OCI-LY7 (cell line): ENCODE results near the gene GYG2. TPM values are rescaled to one million over a fixed set of nuclear protein-coding genes. Genes with fewer than 3 reads are reported as not detected.

ENCODE experiments used
- BruUV-seq: library from RNA; stranded (reverse); fragments of 400-500 nt; replicated peaks from 2 replicates; lab custom pipeline; 2021; lab: Mats Ljungman, UMichigan
- CTCF ChIA-PET: fragments of 300-600 bp; sonication (Branson Sonifier 250); formaldehyde crosslinking; loops from one replicate; lab custom pipeline; 2022; ENCODE audit warnings: antibody characterized with exemption; ENCODE audit not compliant: unreplicated experiment; lab: Charles Lee
- POLR2A ChIA-PET: fragments of 300-600 bp; sonication (Branson Sonifier 250); formaldehyde crosslinking; loops from one replicate; lab custom pipeline; 2022; ENCODE audit warnings: antibody characterized with exemption; lab: Charles Lee
- DNase-seq: peaks from one replicate; pipeline ENCODE4 v3.0.0-alpha.2; 2015; ENCODE audit warnings: low spot score
- H2AFZ ChIP-seq: fragments of 200-600 bp; sonication (generic), shearing (Covaris generic); 2 replicates; pipeline ENCODE4 v1.6.1; 2014; ENCODE audit warnings: mild to moderate bottlenecking, antibody characterized with exemption, low read length, moderate library complexity
- H3K27ac ChIP-seq: fragments of 200-600 bp; sonication (generic); 2 replicates; pipeline ENCODE4 v1.5.1; 2014; ENCODE audit warnings: mixed run types, low read depth, mild to moderate bottlenecking, moderate library complexity, low read length, inconsistent platforms; ENCODE audit not compliant: poor library complexity, severe bottlenecking
- H3K36me3 ChIP-seq: fragments of 200-600 bp; sonication (generic); 2 replicates; pipeline ENCODE4 v1.6.1; 2014; ENCODE audit warnings: mild to moderate bottlenecking, antibody characterized with exemption, low read length, moderate library complexity, mixed read lengths; ENCODE audit not compliant: insufficient read depth
- H3K4me1 ChIP-seq: fragments of 200-600 bp; sonication (generic); 2 replicates; pipeline ENCODE4 v1.5.1; 2014; ENCODE audit warnings: mild to moderate bottlenecking, low read length; ENCODE audit not compliant: insufficient read depth, poor library complexity, severe bottlenecking
- H3K4me2 ChIP-seq: fragments of 200-600 bp; sonication (generic); 2 replicates; pipeline ENCODE4 v1.6.1; 2014; ENCODE audit warnings: mild to moderate bottlenecking, low read length
- H3K4me3 ChIP-seq: fragments of 200-600 bp; sonication (generic); 2 replicates; pipeline ENCODE4 v1.5.1; 2014; ENCODE audit warnings: mild to moderate bottlenecking, low read depth, low read length; ENCODE audit not compliant: poor library complexity, severe bottlenecking
- H3K79me2 ChIP-seq: fragments of 200-600 bp; sonication (generic); 2 replicates; pipeline ENCODE4 v1.6.1; 2016; ENCODE audit warnings: low read depth, mild to moderate bottlenecking, low read length, moderate library complexity, mixed read lengths; ENCODE audit not compliant: insufficient read depth
- H3K9me2 ChIP-seq: fragments of 200-600 bp; sonication (generic); 2 replicates; pipeline ENCODE4 v1.6.1; 2016; ENCODE audit warnings: mild to moderate bottlenecking, low read length, mixed read lengths; ENCODE audit not compliant: insufficient read depth
- H3K9me3 ChIP-seq: fragments of 200-600 bp; sonication (generic); 2 replicates; pipeline ENCODE4 v1.6.1; 2014; ENCODE audit warnings: mild to moderate bottlenecking, mixed run types, low read length, mixed read lengths
- H4K20me1 ChIP-seq: fragments of 200-600 bp; sonication (generic); 2 replicates; pipeline ENCODE4 v1.6.1; 2014; ENCODE audit warnings: mild to moderate bottlenecking, antibody characterized with exemption, low read length, moderate library complexity, mixed read lengths; ENCODE audit not compliant: insufficient read depth
- EZH2phosphoT487 ChIP-seq: fragments of 200-600 bp; sonication (generic); IDR thresholded peaks from 2 replicates; pipeline ENCODE4 v1.6.1; 2018; ENCODE audit warnings: low read depth, borderline replicate concordance, mild to moderate bottlenecking, mixed run types, antibody characterized with exemption, low read length, moderate library complexity, mixed read lengths
- intact Hi-C: fragments of 100-400 bp; cut with micrococcal nuclease; formaldehyde crosslinking; loops from one replicate; pipeline ENCODE4 v1.10.0; 2022; ENCODE audit not compliant: unreplicated experiment
- total RNA-seq, 2 experiments: library from RNA; depleted of rRNA in 1 of 2; stranded (reverse); fragments of >200 nt in 1 of 2; shearing (Covaris generic) in 1 of 2; gene quantifications; 2 replicates each; pipeline ENCODE4 v1.2.3, GENCODE V29; 2014 to 2022
- TF ChIP-seq, protein P1 (sequence below): fragments of 200-600 bp; sonication (generic); conservative IDR thresholded peaks from 2 replicates; pipeline ENCODE4 v1.5.1; 2014; ENCODE audit warnings: mild to moderate bottlenecking, antibody characterized with exemption, low read length, moderate library complexity, mixed read lengths

Gene GYG2
- total RNA-seq, 2 experiments from 2014 or later: not detected

DNA sequence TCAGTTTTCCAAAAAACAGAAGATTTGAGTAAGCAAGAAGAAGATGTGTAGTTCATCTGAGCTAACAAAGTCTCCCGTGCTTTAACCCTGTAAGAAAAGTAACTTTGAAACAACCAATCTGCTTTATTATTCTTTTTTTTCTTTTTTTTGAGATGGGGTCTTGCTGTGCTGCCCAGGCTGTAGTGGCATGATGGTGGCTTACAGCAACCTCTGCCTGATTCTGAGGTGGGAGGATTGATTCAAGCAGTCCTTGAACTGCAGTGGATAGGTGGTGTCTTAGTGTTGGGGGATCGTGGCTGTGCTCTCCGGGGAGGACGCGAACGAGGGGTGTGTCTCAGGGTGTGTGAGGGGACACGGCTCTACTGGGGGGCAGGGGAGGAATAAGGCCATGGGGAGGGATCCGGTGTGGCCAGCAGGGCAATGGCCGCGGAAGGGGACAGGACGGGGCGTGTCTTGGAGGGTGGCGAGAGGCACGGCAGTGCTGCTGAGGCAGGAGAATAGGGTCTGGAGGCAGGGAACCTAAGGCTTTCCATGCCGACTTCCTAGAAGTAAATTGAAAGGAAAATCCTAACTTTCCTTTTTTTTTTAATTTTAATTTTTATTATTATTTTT lies 98.0 kb downstream of the GYG2 start:
- CTCF ChIA-PET: no interaction called here
- H3K4me1 ChIP-seq: no peaks in the 10 kb centered on the region

DNA sequence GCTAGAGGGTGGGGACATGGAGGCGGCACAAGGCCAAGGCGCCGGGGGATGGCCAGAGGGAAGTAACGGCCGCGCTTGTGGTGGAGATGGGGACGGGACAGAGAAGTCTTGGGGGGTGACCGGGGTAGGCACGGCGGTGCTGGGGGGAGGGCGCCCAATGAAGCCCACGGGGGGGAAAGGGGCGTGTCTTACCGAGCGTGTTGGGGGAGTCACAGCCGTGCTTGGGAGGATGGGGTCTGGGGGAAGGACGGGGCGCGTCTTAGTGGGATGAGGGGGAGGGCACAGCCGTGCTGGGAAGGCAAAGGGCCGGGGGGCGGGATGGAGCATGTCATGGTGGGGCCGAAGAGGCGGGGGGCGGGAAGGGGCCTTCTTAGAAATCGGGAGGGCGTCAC lies 99.5 kb downstream of the GYG2 start:
- TF ChIP-seq, protein P1, sequence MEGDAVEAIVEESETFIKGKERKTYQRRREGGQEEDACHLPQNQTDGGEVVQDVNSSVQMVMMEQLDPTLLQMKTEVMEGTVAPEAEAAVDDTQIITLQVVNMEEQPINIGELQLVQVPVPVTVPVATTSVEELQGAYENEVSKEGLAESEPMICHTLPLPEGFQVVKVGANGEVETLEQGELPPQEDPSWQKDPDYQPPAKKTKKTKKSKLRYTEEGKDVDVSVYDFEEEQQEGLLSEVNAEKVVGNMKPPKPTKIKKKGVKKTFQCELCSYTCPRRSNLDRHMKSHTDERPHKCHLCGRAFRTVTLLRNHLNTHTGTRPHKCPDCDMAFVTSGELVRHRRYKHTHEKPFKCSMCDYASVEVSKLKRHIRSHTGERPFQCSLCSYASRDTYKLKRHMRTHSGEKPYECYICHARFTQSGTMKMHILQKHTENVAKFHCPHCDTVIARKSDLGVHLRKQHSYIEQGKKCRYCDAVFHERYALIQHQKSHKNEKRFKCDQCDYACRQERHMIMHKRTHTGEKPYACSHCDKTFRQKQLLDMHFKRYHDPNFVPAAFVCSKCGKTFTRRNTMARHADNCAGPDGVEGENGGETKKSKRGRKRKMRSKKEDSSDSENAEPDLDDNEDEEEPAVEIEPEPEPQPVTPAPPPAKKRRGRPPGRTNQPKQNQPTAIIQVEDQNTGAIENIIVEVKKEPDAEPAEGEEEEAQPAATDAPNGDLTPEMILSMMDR: no peak
- no peak for TF ChIP-seq EZH2phosphoT487
- no peak overlapping the region for H3K4me2 ChIP-seq
- CTCF ChIA-PET: no interaction called here
- no peaks in the 10 kb centered on the region for H3K79me2 ChIP-seq
- intact Hi-C loops: no loop called here
- no peaks in the 10 kb centered on the region for H3K4me1 ChIP-seq
- H3K9me2 ChIP-seq: no peaks in the 10 kb centered on the region
- H3K4me3 ChIP-seq: no peak overlapping the region
- DNase-seq: no peak
- H3K36me3 ChIP-seq: no peaks in the 10 kb centered on the region
- BruUV-seq: no TSS peak
- no peaks in the 10 kb centered on the region for H4K20me1 ChIP-seq
- H2AFZ ChIP-seq: no peak overlapping the region
- POLR2A ChIA-PET: interaction anchor here (0.6 kb wide), 1 partner anchor 514 kb away, joined by 3 read pairs; no protein-coding TSS in a partner anchor
- H3K27ac ChIP-seq: no peak overlapping the region
- no peaks in the 10 kb centered on the region for H3K9me3 ChIP-seq

More for the DNA sequence above, 98.0 kb downstream of the GYG2 start:
- TF ChIP-seq, protein P1: no peak
- TF ChIP-seq EZH2phosphoT487: no peak
- POLR2A ChIA-PET: no interaction called here
- Histone ChIP-seq H3K27ac (no peak overlapping the region), H3K9me3 (no peaks in the 10 kb centered on the region), H3K4me2 (no peak overlapping the region), H3K79me2 (no peaks in the 10 kb centered on the region), H3K4me3 (no peak overlapping the region), H3K36me3 (no peaks in the 10 kb centered on the region), H3K9me2 (no peaks in the 10 kb centered on the region), H4K20me1 (no peaks in the 10 kb centered on the region), H2AFZ (no peak overlapping the region)
- DNase-seq: no peak
- no TSS peak for BruUV-seq
- intact Hi-C loops: no loop called here
